ENCODE results near the gene MED27. TPM values are rescaled to one million over a fixed set of nuclear protein-coding genes. Genes with fewer than 3 reads are reported as not detected.

The MED27 gene
- total and polyA plus RNA-seq, 2 of the 13 experiments (the other 11 are each of a cell fraction or from before 2014, with no cell fraction given) = 16.9 to 19.0 TPM

GRCh38 chr9:132114102-132114707 lies 34.5 kb upstream of the MED27 start (continued):
- TF ChIP-seq, protein P1, sequence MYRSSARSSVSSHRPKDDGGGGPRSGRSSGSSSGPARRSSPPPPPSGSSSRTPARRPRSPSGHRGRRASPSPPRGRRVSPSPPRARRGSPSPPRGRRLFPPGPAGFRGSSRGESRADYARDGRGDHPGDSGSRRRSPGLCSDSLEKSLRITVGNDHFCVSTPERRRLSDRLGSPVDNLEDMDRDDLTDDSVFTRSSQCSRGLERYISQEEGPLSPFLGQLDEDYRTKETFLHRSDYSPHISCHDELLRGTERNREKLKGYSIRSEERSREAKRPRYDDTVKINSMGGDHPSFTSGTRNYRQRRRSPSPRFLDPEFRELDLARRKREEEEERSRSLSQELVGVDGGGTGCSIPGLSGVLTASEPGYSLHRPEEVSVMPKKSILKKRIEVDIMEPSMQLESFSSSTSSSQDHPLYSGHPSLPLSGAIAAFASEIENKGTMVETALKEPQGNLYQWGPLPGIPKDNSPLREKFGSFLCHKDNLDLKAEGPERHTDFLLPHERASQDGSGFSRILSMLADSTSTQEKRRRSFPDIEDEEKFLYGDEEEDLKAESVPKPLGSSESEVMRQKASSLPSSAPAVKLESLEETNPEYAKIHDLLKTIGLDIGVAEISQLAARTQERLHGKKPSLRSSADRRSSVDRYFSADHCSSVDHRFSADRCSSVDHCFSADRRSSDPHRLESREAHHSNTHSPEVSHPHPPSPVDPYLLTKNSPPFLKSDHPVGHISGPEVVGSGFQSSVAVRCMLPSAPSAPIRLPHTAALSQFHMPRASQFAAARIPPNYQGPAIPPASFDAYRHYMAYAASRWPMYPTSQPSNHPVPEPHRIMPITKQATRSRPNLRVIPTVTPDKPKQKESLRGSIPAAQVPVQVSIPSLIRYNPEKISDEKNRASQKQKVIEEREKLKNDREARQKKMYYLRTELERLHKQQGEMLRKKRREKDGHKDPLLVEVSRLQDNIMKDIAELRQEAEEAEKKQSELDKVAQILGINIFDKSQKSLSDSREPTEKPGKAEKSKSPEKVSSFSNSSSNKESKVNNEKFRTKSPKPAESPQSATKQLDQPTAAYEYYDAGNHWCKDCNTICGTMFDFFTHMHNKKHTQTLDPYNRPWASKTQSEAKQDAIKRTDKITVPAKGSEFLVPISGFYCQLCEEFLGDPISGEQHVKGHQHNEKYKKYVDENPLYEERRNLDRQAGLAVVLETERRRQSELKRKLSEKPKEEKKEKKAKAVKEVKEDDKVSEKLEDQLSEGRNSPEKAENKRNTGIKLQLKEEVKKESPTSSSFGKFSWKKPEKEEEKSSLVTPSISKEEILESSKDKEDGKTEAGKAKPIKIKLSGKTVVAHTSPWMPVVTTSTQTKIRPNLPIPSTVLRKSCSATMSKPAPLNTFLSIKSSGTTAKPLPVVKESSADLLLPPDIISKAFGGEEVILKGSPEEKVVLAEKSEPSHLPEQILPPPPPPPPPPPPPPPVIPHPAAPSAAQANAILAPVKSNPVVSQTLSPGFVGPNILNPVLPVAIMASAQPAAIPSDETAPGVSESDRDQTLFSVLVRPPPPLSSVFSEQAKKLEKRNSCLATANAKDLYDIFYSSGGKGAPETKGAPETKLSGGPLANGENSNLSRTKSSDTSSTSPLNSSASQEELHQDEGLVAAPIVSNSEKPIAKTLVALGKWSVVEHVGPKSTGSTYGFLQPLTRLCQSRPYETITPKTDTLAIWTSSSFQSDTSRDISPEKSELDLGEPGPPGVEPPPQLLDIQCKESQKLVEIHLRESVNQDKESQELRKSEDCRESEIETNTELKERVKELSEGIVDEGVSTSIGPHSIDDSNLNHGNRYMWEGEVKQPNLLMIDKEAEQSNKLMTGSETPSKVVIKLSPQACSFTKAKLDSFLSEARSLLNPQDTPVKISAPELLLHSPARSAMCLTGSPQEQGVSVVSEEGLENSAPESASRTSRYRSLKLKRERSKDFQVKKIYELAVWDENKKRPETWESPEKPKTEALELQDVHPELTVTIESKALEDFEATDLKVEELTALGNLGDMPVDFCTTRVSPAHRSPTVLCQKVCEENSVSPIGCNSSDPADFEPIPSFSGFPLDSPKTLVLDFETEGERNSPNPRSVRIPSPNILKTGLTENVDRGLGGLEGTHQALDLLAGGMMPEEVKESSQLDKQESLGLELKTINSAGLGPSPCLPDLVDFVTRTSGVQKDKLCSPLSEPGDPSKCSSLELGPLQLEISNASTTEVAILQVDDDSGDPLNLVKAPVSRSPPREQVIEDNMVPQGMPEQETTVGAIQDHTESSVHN (CRISPR knock-in tag; IDR thresholded peaks at IDR 0.05) = peak; percentile 83; the same call in 1 of the 2 replicates
- TF ChIP-seq ZNF317 (CRISPR knock-in tag; IDR thresholded peaks at IDR 0.05) (peak; percentile 89), CSRNP2 (CRISPR knock-in tag; conservative IDR thresholded peaks at IDR 0.05; ENCODE audit: low read depth) (peak; percentile 92), KIAA2018 (CRISPR knock-in tag; IDR thresholded peaks at IDR 0.05; ENCODE audit: borderline replicate concordance) (no peak), XBP1 (CRISPR knock-in tag; IDR thresholded peaks at IDR 0.05) (peak; percentile 97)
- TF ChIP-seq, protein P2, sequence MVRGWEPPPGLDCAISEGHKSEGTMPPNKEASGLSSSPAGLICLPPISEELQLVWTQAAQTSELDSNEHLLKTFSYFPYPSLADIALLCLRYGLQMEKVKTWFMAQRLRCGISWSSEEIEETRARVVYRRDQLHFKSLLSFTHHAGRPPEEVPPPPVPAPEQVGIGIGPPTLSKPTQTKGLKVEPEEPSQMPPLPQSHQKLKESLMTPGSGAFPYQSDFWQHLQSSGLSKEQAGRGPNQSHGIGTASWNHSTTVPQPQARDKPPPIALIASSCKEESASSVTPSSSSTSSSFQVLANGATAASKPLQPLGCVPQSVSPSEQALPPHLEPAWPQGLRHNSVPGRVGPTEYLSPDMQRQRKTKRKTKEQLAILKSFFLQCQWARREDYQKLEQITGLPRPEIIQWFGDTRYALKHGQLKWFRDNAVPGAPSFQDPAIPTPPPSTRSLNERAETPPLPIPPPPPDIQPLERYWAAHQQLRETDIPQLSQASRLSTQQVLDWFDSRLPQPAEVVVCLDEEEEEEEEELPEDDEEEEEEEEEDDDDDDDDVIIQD (CRISPR knock-in tag; IDR thresholded peaks at IDR 0.05; ENCODE audit: low read depth) = peak; percentile 88
- TF ChIP-seq, protein P3, sequence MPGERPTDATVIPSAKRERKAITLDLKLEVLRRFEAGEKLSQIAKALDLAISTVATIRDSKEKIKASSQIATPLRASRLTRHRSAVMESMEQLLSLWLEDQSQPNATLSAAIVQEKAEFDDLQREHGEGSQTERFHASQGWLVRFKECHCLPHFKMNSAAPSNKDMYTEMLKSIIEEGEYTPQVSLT (CRISPR knock-in tag; IDR thresholded peaks at IDR 0.05; ENCODE audit: borderline replicate concordance, low read depth) = no peak
